ENCODE measurements around the gene NDUFV1.
"Not testable (repeated sequence)": the region's sequence is repeated elsewhere in the genome, so short reads cannot be mapped to it uniquely, and the experiment has no call there.

Gene NDUFV1

DNA sequence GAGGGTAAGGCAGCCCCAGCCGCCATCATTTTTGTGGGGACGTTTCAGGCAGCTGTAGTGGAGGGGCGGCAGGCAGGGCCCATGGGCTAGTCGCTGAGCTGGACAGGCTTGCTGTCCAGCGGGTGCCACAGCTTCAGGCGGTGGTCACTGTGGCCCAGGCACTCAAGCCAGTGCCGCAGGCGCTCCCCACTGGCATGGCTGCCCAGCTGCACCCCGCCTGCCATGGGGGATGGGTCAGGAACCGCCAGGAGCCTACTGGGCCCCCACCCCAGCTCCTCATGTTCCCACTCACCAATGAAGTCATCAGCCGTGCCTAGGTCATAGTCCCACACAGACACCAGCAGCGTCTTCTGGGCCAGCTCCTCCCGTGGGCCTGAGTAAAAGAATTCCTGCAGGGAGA lies 6.0 kb downstream of the NDUFV1 start:
- DNase-seq, result no peak

DNA sequence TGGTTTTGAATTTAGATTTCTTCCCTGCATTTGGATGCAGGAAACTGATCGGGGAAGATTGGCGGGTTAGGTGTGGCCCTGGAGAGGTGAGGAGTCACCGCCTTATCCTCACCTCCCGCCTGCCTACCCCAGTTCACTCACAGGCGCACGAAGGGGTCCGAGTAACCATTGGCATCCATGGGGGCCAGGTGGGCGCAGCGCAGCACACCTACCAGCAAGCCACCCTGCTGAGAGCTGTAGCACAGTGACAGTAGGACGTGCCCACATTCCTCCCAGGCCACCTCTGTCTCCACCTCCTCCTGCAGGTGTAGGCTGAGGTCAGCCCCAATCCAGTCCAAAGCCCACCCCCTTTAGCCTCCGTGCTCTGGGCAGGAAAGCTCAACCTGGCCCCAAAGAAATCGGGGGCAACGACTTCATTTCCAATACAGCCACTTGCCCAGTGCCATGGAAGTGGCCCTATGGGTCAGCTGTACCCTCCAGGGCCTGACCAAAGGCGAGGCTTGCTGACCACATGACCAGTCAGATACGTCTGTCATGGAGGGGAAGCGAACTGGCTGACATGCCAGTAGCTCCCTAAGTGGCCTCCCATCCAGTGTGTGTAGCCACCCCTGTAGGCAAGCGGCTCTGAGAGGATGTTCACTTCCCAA lies 6.7 kb downstream of the NDUFV1 start:
- DNase-seq, result no peak

GRCh38 chr11:67613960-67614715 lies 7.4 kb downstream of the NDUFV1 start:
- DNase-seq, result peak; percentile 51 to 76

- DNase-seq, result no peak
Observed at GRCh38 chr11:67614730-67615714, 8.3 kb downstream of the NDUFV1 start.

DNA sequence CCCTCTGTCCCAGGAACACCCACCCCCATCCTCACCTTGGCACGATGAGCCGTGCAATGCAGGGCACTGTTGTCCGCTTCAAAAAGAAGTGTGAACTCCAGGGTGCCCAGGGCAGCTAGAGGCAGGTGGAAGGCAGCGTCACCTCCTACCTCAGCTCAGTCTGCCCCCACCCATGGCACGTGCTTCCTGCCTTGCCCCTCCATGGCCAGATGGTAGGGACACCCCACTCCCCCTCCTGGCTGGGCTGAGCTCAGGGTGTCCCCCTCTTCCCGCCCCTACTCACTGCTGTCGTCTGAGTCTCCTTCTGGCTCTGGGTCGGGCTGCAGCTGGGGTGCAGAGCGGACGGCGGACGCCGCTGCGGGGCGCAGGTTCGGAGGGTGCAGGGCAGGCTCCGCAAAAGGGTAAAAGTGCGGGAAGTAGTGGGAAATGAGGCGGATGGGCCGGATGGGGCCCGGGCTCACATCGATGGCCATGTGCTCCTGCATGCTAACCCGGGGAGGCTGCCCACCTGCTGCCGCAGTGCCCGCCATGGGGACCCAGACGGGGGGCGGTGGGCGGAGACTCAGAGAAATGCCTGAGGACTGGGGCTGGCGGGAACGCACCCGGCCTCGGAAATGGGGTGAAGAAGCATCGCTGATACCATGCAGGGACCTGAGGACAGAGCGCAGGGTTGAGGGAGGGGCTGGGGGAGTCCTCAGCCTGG lies 9.1 kb downstream of the NDUFV1 start:
- no peak for DNase-seq

GRCh38 chr11:67616431-67617242 lies 9.9 kb downstream of the NDUFV1 start:
- no peak for DNase-seq

GRCh38 chr11:67617243-67617953 lies 10.7 kb downstream of the NDUFV1 start:
- DNase-seq, result no peak

DNA sequence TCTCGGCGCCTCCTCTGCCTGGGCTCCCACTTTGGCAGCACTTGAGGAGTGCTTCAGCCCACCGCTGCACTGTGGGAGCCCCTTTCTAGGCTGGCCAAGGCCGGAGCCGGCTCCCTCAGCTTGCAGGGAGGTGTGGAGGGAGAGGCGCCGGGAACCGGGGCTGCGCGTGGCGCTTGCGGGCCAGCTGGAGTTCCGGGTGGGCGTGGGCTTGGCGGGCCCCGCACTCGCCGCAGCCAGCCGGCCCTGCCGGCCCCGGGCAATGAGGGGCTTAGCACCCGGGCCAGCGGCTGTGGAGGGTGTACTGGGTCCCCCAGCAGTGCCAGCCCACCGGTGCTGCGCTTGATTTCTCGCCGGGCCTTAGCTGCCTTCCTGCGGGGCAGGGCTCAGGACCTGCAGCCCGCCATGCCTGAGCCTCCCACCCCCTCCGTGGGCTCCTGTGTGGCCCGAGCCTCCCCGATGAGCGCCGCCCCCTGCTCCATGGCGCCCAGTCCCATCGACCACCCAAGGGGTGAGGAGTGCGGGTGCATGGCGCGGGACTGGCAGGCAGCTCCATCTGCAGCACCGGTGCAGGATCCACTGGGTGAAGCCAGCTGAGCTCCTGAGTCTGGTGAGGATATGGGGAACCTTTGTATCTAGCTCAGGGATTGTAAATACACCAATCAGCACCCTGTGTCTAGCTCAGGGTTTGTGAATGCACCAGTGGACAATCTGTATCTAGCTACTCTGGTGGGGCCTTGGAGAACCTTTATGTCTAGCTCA lies 12.3 kb downstream of the NDUFV1 start:
- DNase-seq, result not testable (repeated sequence)

GRCh38 chr11:67619683-67620618 lies 13.2 kb downstream of the NDUFV1 start:
- not testable (repeated sequence) for DNase-seq

DNA sequence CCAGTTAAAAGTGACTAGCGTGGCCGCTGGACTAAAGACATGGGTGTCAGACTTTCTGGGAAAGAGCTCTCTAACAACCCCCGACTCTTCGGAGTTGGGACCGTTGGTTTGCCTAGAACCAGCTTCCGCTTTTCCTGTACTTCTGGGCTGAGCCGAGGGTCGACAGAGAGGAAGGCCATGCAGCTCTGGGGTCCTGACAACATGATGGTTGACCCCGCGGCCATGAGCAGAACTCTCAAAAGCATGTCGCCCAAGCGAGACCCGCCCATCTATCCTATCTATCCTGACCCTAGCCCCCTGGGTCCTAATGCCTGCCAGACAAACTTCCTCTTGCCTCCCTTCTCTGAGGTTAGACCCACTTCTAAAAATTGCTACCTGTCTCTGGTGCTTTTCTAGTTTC lies 13.9 kb downstream of the NDUFV1 start:
- not testable (repeated sequence) for DNase-seq

GRCh38 chr11:67621928-67622327 lies 15.2 kb downstream of the NDUFV1 start:
- DNase-seq, result not testable (repeated sequence)

- DNase-seq, result not testable (repeated sequence)
Observed at GRCh38 chr11:67622905-67623304, 16.2 kb downstream of the NDUFV1 start.

- DNase-seq, result not testable (repeated sequence)
Observed at GRCh38 chr11:67623795-67624194, 17.1 kb downstream of the NDUFV1 start.

DNA sequence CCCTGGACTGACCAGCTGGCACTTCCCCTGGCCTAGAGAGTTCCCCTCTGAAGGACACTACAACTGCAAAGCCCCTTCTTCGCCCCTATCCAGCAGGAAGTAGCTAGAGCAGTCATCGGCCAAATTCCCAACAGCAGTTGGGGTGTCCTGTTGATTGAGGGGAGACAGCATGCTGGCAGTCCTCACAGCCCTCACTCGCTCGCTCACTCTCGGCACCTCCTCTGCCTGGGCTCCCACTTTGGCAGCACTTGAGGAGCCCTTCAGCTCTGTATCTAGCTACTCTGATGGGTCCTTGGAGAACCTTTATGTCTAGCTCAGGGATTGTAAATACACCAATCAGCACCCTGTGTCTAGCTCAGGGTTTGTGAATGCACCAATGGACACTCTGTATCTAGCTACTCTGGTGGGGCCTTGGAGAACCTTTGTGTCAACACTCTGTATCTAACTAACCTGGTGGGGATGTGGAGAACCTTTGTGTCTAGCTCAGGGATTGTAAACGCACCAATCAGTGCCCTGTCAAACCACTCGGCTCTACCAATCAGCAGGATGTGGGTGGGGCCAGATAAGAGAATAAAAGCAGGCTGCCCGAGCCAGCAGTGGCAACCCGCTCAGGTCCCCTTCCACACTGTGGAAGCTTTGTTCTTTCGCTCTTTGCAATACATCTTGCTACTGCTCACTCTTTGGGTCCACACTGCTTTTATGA lies 19.5 kb downstream of the NDUFV1 start:
- DNase-seq, result not testable (repeated sequence)

DNA sequence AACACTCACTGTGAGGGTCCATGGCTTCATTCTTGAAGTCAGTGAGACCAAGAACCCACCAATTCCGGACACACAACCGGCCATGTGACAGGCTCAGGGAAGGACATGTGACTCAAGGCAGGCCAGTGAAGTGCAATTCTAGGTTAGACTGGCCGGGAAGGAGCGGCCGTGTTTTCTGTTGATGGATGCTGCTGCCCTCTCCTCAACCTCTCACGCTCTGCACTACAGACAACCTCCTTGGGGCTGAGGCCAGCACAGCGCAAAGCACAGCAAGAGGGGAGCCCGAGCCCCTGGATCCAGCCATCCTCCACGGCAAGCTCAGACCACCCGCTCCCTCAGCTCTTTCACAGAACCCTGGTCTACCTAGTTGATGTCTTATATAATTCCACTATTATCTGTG lies 20.2 kb downstream of the NDUFV1 start:
- no peak for DNase-seq

- DNase-seq, result no peak
Observed at GRCh38 chr11:67627441-67627811, 20.7 kb downstream of the NDUFV1 start.

- DNase-seq, result no peak
Observed at GRCh38 chr11:67627812-67628624, 21.3 kb downstream of the NDUFV1 start.

All from bone marrow (tissue), 2 donors.